Calu3 (cell line): ENCODE measurements around the gene PSAP. TPM values are rescaled to one million over a fixed set of nuclear protein-coding genes. Genes with fewer than 3 reads are reported as not detected.

ENCODE experiments used
- BruUV-seq: library from RNA; stranded (reverse); fragments of 400-500 nt; replicated peaks from 2 replicates; lab custom pipeline; 2021; lab: Mats Ljungman, UMichigan
- CTCF ChIA-PET: fragments of 300-600 bp; sonication (Branson Sonifier 250); formaldehyde crosslinking; loops from one replicate; lab custom pipeline; 2022; ENCODE audit warnings: antibody characterized with exemption; lab: Charles Lee
- DNase-seq: peaks from one replicate; pipeline ENCODE4 v3.0.0; 2022
- H3K27ac Mint-ChIP-seq: one replicate; pipeline ENCODE4 v1.8.0; 2022; ENCODE audit warnings: mixed read lengths; ENCODE audit not compliant: unreplicated experiment
- H3K27me3 Mint-ChIP-seq: one replicate; pipeline ENCODE4 v1.8.0; 2022; ENCODE audit warnings: mixed read lengths; ENCODE audit not compliant: unreplicated experiment
- H3K36me3 Mint-ChIP-seq: one replicate; pipeline ENCODE4 v1.8.0; 2022; ENCODE audit warnings: mild to moderate bottlenecking, moderate library complexity, mixed read lengths; ENCODE audit not compliant: insufficient read depth, unreplicated experiment
- H3K4me1 Mint-ChIP-seq: one replicate; pipeline ENCODE4 v1.8.0; 2022; ENCODE audit warnings: mild to moderate bottlenecking, low read depth, mixed read lengths; ENCODE audit not compliant: unreplicated experiment
- H3K4me3 Mint-ChIP-seq: one replicate; pipeline ENCODE4 v1.8.0; 2022; ENCODE audit warnings: mild to moderate bottlenecking, low read depth, moderate library complexity, mixed read lengths; ENCODE audit not compliant: unreplicated experiment
- H3K9me3 Mint-ChIP-seq: one replicate; pipeline ENCODE4 v1.8.0; 2022; ENCODE audit warnings: low read depth, mixed read lengths; ENCODE audit not compliant: unreplicated experiment
- intact Hi-C: fragments of 100-400 bp; cut with micrococcal nuclease; formaldehyde crosslinking; loops from one replicate; pipeline ENCODE4 v1.10.0; 2022; ENCODE audit not compliant: unreplicated experiment
- total RNA-seq: library from RNA; stranded (reverse); gene quantifications from 2 replicates; pipeline ENCODE4 v1.2.3, GENCODE V29; 2022
- TF ChIP-seq, protein P1 (sequence below): fragments of 200-600 bp; IDR thresholded peaks from one replicate; pipeline ENCODE4 v1.8.0; 2022; ENCODE audit warnings: antibody characterized with exemption; ENCODE audit not compliant: unreplicated experiment

Gene PSAP
- total RNA-seq, 1 experiment from 2014 or later = 840 TPM

DNA sequence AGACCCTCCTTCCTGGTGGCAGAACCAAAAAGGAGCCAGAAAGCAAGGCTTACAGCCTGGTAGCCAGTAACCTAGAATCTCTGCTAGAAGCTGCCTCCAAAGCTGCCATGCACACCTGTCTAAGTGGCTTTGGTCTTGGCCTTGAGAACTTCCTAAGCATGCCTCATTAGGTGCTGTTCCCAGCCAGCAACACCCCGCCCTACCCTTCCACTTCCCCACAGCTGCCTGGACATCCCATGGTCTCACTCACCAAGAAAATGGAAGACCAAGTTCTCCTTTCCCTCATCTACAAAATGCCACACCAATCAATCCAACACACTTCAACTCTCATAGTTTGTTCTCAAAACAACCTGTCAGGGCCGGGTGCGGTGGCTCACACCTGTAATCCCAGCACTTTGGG lies 4.2 kb downstream of the PSAP start:
- Mint-ChIP-seq H3K4me1 (peaks cover 55% of the 10 kb centered on the region), H3K9me3 (no peaks in the 10 kb centered on the region), H3K27me3 (no peaks in the 10 kb centered on the region), H3K27ac (no peak overlapping the region), H3K36me3 (peaks cover 34% of the 10 kb centered on the region), H3K4me3 (no peak overlapping the region)
- intact Hi-C loops = no loop called here
- BruUV-seq = no TSS peak
- DNase-seq = no peak
- CTCF ChIA-PET = no interaction called here
- TF ChIP-seq, protein P1, sequence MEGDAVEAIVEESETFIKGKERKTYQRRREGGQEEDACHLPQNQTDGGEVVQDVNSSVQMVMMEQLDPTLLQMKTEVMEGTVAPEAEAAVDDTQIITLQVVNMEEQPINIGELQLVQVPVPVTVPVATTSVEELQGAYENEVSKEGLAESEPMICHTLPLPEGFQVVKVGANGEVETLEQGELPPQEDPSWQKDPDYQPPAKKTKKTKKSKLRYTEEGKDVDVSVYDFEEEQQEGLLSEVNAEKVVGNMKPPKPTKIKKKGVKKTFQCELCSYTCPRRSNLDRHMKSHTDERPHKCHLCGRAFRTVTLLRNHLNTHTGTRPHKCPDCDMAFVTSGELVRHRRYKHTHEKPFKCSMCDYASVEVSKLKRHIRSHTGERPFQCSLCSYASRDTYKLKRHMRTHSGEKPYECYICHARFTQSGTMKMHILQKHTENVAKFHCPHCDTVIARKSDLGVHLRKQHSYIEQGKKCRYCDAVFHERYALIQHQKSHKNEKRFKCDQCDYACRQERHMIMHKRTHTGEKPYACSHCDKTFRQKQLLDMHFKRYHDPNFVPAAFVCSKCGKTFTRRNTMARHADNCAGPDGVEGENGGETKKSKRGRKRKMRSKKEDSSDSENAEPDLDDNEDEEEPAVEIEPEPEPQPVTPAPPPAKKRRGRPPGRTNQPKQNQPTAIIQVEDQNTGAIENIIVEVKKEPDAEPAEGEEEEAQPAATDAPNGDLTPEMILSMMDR = no peak

DNA sequence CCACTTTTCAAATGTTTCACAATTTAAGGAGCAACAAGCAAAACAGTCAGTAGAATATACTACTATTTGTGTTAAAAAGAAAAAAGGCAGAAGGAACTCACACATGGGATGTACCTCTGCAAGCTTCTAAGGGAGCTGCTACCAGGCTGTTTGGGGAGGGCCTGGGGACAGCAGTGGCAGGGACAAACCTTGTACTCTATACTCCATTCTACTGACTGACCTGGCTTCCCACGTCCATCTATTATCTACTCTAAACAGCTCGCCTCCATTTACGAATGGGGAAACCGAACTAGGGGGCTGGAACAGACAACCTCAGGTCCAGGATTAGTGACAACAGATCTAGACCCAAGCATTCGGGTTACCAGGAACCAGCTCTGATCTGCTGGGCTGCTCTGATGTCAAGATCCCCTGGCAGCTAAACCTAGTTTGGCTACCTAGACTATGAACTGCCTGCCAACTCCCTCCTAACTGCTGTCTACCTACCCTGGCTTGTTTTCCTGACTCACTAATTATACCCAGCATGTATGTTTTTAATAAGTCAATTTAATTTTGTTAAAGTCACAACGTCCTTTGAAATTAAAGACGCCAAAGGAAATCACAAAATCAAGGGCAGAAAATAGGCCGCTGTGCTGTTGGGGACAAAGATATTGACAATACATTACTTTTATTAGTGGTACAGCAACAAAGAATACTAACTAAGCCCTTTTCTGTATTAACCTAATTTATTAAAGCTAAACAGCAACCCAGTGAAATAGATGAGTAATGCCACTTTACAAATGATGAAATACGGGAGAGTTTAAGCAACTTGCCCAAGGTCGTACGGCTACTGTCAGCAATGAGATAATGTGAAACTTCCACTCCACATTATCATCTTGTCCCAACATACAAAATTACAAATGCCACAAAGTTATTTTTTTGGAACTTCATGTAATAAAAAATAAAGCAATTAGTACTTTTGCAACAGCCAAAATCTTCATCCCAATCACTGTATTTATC lies 5.3 kb downstream of the PSAP start:
- CTCF ChIA-PET = interaction anchor here (0.6 kb wide), 1 partner anchor 8 kb away, joined by 4 read pairs; no protein-coding TSS in a partner anchor
- H3K4me3 Mint-ChIP-seq = no peak overlapping the region
- H3K27ac Mint-ChIP-seq = no peak overlapping the region
- H3K9me3 Mint-ChIP-seq = no peaks in the 10 kb centered on the region
- intact Hi-C loops = no loop called here
- peaks cover 26% of the 10 kb centered on the region for H3K36me3 Mint-ChIP-seq
- TF ChIP-seq, protein P1 = no peak
- no peak for DNase-seq
- H3K4me1 Mint-ChIP-seq = peaks cover 48% of the 10 kb centered on the region
- H3K27me3 Mint-ChIP-seq = no peaks in the 10 kb centered on the region
- no TSS peak for BruUV-seq

DNA sequence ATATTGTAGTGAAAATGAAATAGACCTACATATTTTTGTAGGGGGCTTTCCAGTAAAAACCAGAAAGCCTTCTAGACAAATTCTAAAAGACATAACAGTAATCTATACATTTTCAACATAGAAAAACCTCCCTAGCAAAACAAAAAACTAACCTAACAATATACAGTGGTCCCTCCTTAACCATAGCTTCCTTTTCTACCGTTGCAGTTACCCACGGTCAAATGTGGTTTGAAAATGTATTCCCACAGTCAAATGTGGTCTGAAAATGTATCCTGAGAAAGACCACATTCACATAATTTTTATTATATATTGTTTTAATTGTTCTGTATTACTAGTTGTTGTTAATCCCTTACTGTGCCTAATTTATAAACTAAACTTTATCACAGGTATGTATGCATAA lies 6.4 kb downstream of the PSAP start:
- no TSS peak for BruUV-seq
- intact Hi-C loops = no loop called here

GRCh38 chr10:71844084-71844483 lies 7.0 kb downstream of the PSAP start:
- intact Hi-C loops = no loop called here
- Mint-ChIP-seq H3K27me3 (no peaks in the 10 kb centered on the region), H3K27ac (no peak overlapping the region), H3K9me3 (no peaks in the 10 kb centered on the region), H3K4me3 (no peak overlapping the region), H3K36me3 (peaks cover 16% of the 10 kb centered on the region), H3K4me1 (peaks cover 40% of the 10 kb centered on the region)
- no peak for DNase-seq
- CTCF ChIA-PET = no interaction called here
- TF ChIP-seq, protein P1 = no peak
- no TSS peak for BruUV-seq

More for the DNA sequence above, 6.4 kb downstream of the PSAP start:
- CTCF ChIA-PET = no interaction called here
- peaks cover 16% of the 10 kb centered on the region for H3K36me3 Mint-ChIP-seq
- H3K27me3 Mint-ChIP-seq = no peaks in the 10 kb centered on the region
- no peak overlapping the region for H3K27ac Mint-ChIP-seq
- H3K9me3 Mint-ChIP-seq = no peaks in the 10 kb centered on the region
- no peak for DNase-seq
- H3K4me3 Mint-ChIP-seq = no peak overlapping the region
- TF ChIP-seq, protein P1 = no peak
- H3K4me1 Mint-ChIP-seq = peaks cover 46% of the 10 kb centered on the region
